ENCODE data around the gene SH3RF1. TPM values are rescaled to one million over a fixed set of nuclear protein-coding genes. Genes with fewer than 3 reads are reported as not detected.

Gene SH3RF1
- total and polyA plus RNA-seq, 4 donors = 14.7 to 21.9 (median 18.5) TPM

DNA sequence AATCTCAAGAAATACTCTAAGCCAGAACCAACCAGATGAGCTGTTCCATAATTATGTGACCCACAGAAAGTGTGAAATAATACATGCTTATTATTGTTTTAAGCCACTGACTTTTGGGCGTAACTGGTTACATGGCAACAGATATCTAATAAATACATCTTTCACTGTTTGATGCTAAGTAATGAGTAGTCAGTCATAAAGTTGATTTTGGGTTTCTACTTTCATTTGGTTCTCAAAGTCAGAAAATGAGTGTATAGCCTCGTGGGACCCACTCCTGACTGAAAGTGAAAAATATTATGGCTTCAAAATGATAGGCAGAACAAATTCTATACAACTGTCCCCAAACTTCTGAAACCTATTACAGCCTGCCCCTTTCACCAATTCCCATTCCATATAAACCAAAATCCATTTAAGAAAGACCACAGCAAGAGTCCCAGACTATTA is 172.7 kb downstream of the SH3RF1 start:
- no peak overlapping the region for H3K27ac ChIP-seq (ENCODE audit: low read depth, low read length)
- WGBS (ENCODE audit: insufficient coverage) = no CpG with 5 or more reads among the region's 2 CpGs

DNA sequence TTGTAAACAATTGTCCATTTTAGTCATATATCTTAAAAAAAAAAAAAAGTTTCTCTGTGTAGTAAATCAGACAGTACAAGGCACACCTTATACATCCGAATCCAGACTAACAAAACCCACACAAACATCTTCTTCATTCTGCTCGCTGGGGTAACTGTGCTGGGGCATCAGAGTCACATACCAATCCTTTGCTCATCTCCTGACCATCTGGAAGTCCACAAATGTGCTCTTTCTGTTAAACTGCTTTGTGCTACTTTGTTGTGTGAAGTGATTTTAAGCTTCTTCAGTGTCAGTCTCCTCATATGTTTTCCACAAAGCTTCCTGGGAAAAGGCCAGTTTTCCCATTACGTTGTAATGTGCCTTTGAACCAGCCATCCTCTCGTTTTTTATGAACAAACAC is 174.5 kb downstream of the SH3RF1 start:
- 83% methylated on average over 1 of the region's 4 CpGs for WGBS (ENCODE audit: insufficient coverage)
- Histone ChIP-seq H3K27me3 (ENCODE audit: control insufficient read depth, insufficient read depth, low read length) (no peaks in the 10 kb centered on the region), H3K4me3 (ENCODE audit: low read depth, low read length) (no peak overlapping the region), H3K36me3 (ENCODE audit: control insufficient read depth, insufficient read depth, low read length) (no peaks in the 10 kb centered on the region), H3K27ac (ENCODE audit: low read depth, low read length) (no peak overlapping the region), H3K4me1 (ENCODE audit: control insufficient read depth, insufficient read depth, low read length) (no peaks in the 10 kb centered on the region), H3K9me3 (ENCODE audit: control insufficient read depth, insufficient read depth, low read length) (no peaks in the 10 kb centered on the region)
- DNase-seq (ENCODE audit: low read depth in 4 of 6, low spot score in 6 of 6) = no peak

More for the DNA sequence above, 172.7 kb downstream of the SH3RF1 start:
- Histone ChIP-seq H3K4me1 (ENCODE audit: control insufficient read depth, insufficient read depth, low read length) (no peaks in the 10 kb centered on the region), H3K36me3 (ENCODE audit: control insufficient read depth, insufficient read depth, low read length) (no peaks in the 10 kb centered on the region), H3K9me3 (ENCODE audit: control insufficient read depth, insufficient read depth, low read length) (no peaks in the 10 kb centered on the region), H3K4me3 (ENCODE audit: low read depth, low read length) (no peak overlapping the region), H3K27me3 (ENCODE audit: control insufficient read depth, insufficient read depth, low read length) (no peaks in the 10 kb centered on the region)
- no peak for DNase-seq (ENCODE audit: low read depth in 4 of 6, low spot score in 6 of 6)

DNA sequence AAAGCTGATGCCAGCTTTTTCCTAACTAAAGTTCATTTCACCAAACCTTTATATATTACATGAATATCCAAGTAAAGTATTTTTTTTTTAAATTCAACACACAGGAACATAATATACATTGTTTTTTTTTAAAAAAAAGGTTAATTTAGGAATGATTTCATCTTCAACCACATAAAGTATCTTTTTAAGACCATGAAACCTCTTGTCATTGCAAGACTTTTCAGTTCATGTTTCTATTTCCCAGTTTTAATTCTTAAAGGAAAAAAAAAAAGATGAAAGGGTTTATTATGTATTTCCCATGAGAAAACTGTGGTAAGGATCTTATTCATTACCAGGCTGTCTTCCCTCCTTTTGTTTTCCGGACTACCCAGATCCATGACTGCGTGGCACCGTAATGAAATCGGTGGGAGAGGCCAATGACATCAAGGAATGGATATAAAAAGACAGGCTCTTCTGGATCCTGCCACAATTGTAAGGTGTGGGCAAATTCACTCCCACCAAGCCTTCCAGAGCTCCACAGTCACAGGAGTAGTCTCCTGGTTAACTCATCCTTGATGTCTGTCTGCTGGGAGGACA is 176.0 kb downstream of the SH3RF1 start:
- DNase-seq (ENCODE audit: low read depth in 4 of 6, low spot score in 6 of 6) = no peak
- Histone ChIP-seq H3K27me3 (ENCODE audit: control insufficient read depth, insufficient read depth, low read length) (no peaks in the 10 kb centered on the region), H3K4me1 (ENCODE audit: control insufficient read depth, insufficient read depth, low read length) (no peaks in the 10 kb centered on the region), H3K9me3 (ENCODE audit: control insufficient read depth, insufficient read depth, low read length) (no peaks in the 10 kb centered on the region), H3K4me3 (ENCODE audit: low read depth, low read length) (no peak overlapping the region), H3K27ac (ENCODE audit: low read depth, low read length) (no peak overlapping the region), H3K36me3 (ENCODE audit: control insufficient read depth, insufficient read depth, low read length) (no peaks in the 10 kb centered on the region)
- WGBS (ENCODE audit: insufficient coverage) = no CpG with 5 or more reads among the region's 4 CpGs

DNA sequence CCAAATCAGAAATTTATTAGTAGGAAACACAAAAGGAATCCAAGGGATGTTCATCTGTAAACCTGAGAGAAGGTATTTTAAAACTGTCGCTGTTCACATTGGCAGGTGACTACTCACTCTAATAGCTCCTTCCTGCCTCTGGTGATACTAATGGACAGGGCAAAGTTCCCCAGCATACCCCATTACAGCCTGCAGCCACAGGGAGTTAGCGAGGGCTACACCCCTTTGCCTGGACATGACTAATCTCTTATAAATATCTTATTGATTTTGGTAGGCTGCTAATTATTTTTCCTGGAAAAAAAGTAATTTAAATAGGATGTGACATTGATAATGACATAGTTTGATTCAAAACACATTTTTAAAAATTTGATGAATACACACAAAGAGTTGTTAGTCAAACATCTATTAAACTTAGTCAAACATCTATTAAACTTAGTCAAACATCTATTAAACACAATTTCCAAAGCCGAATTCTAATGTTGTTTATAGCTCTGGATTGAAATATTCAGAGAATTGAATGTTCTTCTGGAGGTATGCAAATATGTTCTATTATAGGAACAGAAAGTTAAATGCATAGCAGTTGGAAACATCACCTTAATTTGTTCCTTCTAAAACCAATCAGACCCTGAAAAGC is 177.8 kb downstream of the SH3RF1 start:
- H3K27ac ChIP-seq (ENCODE audit: low read depth, low read length) = no peak overlapping the region
- H3K27me3 ChIP-seq (ENCODE audit: control insufficient read depth, insufficient read depth, low read length) = no peaks in the 10 kb centered on the region
- WGBS (ENCODE audit: insufficient coverage) = no CpG with 5 or more reads among the region's 3 CpGs
- no peaks in the 10 kb centered on the region for H3K9me3 ChIP-seq (ENCODE audit: control insufficient read depth, insufficient read depth, low read length)
- DNase-seq (ENCODE audit: low read depth in 4 of 6, low spot score in 6 of 6) = no peak
- H3K4me3 ChIP-seq (ENCODE audit: low read depth, low read length) = no peak overlapping the region
- H3K36me3 ChIP-seq (ENCODE audit: control insufficient read depth, insufficient read depth, low read length) = no peaks in the 10 kb centered on the region
- H3K4me1 ChIP-seq (ENCODE audit: control insufficient read depth, insufficient read depth, low read length) = no peaks in the 10 kb centered on the region

DNA sequence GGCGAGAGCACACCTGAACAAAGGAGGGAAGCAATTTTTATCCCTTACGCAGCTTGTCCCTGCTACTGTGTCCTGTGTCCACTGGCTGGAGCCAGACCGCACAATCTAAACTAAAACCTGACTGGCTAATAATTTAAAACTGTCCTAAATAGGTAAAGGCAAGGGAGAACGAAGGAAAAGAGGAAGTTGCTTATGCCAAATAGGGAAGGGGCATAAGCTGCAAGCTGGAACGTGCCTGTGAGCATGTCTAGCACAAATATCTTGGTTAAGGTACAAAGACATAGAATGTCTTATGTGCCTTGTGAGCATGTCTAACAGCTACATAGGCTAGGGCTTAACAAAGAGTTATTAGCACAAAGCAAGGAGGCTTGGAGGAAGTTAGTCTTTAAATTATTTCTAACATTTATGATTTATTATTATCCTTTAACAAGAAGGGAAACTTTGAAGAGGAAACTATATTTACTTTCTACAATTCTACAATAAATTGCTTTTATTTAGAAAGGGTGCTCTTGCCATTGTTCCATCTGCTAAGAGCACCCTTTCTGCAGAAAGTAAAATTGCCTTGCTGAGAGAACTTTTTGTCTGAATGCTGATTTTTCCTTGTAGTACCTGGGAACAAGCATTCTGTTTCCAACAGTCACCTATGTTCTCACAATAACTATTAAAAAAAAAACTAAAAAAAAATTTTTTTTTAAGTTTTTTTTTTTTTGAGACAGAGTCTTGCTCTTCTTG is 180.1 kb downstream of the SH3RF1 start:
- Histone ChIP-seq H3K9me3 (ENCODE audit: control insufficient read depth, insufficient read depth, low read length) (no peaks in the 10 kb centered on the region), H3K27me3 (ENCODE audit: control insufficient read depth, insufficient read depth, low read length) (no peaks in the 10 kb centered on the region), H3K4me1 (ENCODE audit: control insufficient read depth, insufficient read depth, low read length) (no peaks in the 10 kb centered on the region), H3K27ac (ENCODE audit: low read depth, low read length) (no peak overlapping the region), H3K4me3 (ENCODE audit: low read depth, low read length) (no peak overlapping the region), H3K36me3 (ENCODE audit: control insufficient read depth, insufficient read depth, low read length) (no peaks in the 10 kb centered on the region)
- 83% methylated on average over 2 of the region's 5 CpGs for WGBS (ENCODE audit: insufficient coverage)
- no peak for DNase-seq (ENCODE audit: low read depth in 4 of 6, low spot score in 6 of 6)

DNA sequence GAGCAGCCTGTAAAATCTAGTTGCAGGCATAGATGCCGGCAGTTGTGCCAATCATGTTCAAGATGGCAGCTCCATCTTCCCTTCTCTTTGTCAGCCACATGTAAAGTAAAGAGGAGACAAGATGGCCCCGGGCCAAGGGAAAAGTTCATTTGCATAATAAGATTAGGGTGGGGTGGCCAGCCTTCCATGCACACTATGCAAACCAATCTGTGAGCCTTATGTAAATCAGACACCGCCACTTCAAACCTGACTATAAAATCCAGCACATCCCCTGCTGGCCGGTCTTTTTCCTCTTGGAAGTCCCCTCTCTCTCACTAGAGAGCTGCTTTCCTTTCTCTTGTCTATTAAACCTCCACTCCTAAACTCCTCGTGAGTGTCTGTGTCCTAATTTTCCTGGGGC is 181.8 kb downstream of the SH3RF1 start:
- peaks cover 4% of the 10 kb centered on the region for H3K4me1 ChIP-seq (ENCODE audit: control insufficient read depth, insufficient read depth, low read length)
- H3K4me3 ChIP-seq (ENCODE audit: low read depth, low read length) = no peak overlapping the region
- peak in 1 of 6 donors; percentile 80 for DNase-seq (ENCODE audit: low read depth in 4 of 6, low spot score in 6 of 6)
- no peaks in the 10 kb centered on the region for H3K27me3 ChIP-seq (ENCODE audit: control insufficient read depth, insufficient read depth, low read length)
- no peaks in the 10 kb centered on the region for H3K9me3 ChIP-seq (ENCODE audit: control insufficient read depth, insufficient read depth, low read length)
- 44% methylated on average over 2 of the region's 5 CpGs for WGBS (ENCODE audit: insufficient coverage)
- H3K27ac ChIP-seq (ENCODE audit: low read depth, low read length) = no peak overlapping the region
- H3K36me3 ChIP-seq (ENCODE audit: control insufficient read depth, insufficient read depth, low read length) = no peaks in the 10 kb centered on the region

DNA sequence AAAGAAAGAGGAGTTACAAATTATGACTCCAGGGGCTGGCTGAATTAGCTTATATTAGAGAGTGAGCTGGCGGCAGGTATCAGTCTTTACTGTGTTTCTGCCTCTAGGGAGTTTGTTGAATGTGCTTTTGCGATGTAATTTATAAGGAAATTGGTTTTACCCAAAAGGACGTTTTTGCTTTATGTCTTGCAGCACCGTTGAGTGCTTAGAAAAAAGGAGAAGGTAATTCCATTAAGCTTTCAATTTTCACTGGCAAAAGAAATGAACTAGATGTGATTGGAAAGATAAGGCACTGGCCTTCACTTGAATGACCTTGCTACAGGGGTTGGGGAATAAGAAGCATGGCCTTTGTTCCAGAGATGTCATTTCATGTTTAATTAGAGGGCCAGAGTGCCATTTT is 185.8 kb downstream of the SH3RF1 start:
- Histone ChIP-seq H3K27me3 (ENCODE audit: control insufficient read depth, insufficient read depth, low read length) (no peaks in the 10 kb centered on the region), H3K4me3 (ENCODE audit: low read depth, low read length) (no peak overlapping the region), H3K27ac (ENCODE audit: low read depth, low read length) (no peak overlapping the region), H3K36me3 (ENCODE audit: control insufficient read depth, insufficient read depth, low read length) (no peaks in the 10 kb centered on the region), H3K4me1 (ENCODE audit: control insufficient read depth, insufficient read depth, low read length) (peaks cover 6% of the 10 kb centered on the region), H3K9me3 (ENCODE audit: control insufficient read depth, insufficient read depth, low read length) (no peaks in the 10 kb centered on the region)
- 68% methylated on average over 2 of the region's 4 CpGs for WGBS (ENCODE audit: insufficient coverage)
- DNase-seq (ENCODE audit: low read depth in 4 of 6, low spot score in 6 of 6) = peak in 1 of 6 donors; percentile 88

DNA sequence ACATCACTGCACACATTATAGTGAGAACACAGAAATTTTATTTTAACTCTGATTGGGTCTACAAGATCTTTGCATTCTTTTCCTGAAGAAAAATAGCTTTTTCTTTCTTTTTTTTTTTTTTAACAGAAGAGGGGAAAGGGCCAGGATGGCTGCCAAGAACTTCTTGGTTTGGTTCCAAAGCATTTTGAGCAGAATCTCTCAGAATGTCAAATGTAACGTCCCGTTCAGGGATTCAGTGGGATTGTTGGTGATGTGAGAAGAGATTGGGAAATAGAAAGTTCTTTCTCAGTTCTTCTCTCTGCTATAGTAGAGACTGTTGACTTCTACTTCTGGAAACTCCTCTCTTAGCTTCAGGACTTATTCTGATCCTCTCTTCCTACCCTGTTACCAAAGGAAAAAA is 189.8 kb downstream of the SH3RF1 start:
- H3K27ac ChIP-seq (ENCODE audit: low read depth, low read length) = peak overlapping the region; percentile 92
- DNase-seq (ENCODE audit: low read depth in 4 of 6, low spot score in 6 of 6) = peak in 2 of 6 donors; percentile 69 to 90
- no peaks in the 10 kb centered on the region for H3K27me3 ChIP-seq (ENCODE audit: control insufficient read depth, insufficient read depth, low read length)

DNA sequence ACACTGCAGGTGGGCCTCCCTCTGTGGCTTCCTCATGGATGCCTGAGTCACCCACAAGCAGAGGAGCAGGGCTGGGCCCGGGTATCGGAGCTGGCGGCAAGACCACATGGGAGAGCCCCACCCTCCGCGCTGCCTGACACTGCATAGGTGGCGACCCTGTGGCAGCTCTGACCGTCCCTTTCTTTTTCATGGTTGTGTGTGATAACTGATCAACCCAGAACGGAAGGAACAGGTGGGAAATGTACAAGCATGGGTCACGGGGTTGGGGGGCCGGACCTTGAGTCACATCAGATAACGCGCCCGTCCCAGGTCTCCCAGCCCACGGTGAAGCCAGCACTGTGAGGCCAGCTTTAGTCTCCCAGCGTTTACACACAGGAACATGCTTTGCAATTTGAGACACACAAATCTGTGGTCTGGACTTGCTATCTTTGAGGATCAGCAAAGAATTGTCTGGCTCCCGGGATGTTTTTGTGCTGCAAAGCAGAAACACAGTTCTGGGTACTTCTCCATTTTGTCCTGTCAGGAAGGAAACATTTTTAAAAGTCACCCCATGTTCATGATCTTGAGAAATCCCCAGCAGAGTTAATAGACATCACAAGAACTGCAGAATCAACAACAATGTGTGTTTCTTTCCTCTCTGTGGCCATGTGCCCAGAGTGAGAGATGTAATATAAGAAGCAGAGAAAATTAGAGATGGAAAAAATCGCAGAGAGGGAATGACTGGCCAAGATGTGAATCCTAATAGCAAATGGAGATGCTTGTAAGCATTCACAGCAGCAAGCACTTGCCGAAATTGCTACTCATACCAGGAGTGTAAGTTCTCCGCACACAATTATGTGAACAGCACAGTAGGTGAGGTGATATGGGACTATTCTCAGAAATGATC is 190.6 kb downstream of the SH3RF1 start:
- Histone ChIP-seq H3K4me1 (ENCODE audit: control insufficient read depth, insufficient read depth, low read length) (peaks cover 12% of the 10 kb centered on the region), H3K36me3 (ENCODE audit: control insufficient read depth, insufficient read depth, low read length) (no peaks in the 10 kb centered on the region), H3K27me3 (ENCODE audit: control insufficient read depth, insufficient read depth, low read length) (no peaks in the 10 kb centered on the region), H3K4me3 (ENCODE audit: low read depth, low read length) (no peak overlapping the region), H3K9me3 (ENCODE audit: control insufficient read depth, insufficient read depth, low read length) (no peaks in the 10 kb centered on the region), H3K27ac (ENCODE audit: low read depth, low read length) (peak overlapping the region; percentile 92)
- WGBS (ENCODE audit: insufficient coverage) = 68% methylated on average over 15 of the region's 19 CpGs
- peak in 2 of 6 donors; percentile 72 to 83 for DNase-seq (ENCODE audit: low read depth in 4 of 6, low spot score in 6 of 6)

More for the DNA sequence above, 189.8 kb downstream of the SH3RF1 start:
- no CpG with 5 or more reads among the region's 2 CpGs for WGBS (ENCODE audit: insufficient coverage)
- peaks cover 12% of the 10 kb centered on the region for H3K4me1 ChIP-seq (ENCODE audit: control insufficient read depth, insufficient read depth, low read length)
- no peak overlapping the region for H3K4me3 ChIP-seq (ENCODE audit: low read depth, low read length)
- H3K36me3 ChIP-seq (ENCODE audit: control insufficient read depth, insufficient read depth, low read length) = no peaks in the 10 kb centered on the region
- no peaks in the 10 kb centered on the region for H3K9me3 ChIP-seq (ENCODE audit: control insufficient read depth, insufficient read depth, low read length)
